Prostate gland (tissue), 2 donors: ENCODE data around the gene HOXD8. TPM values are rescaled to one million over a fixed set of nuclear protein-coding genes. Genes with fewer than 3 reads are reported as not detected.

Experiments used
- DNase-seq: peaks from one replicate; pipeline ENCODE4 v3.0.0-alpha.2; 2019; ENCODE audit warnings: low spot score
- H3K27ac ChIP-seq, 2 donors: fragments of 200-600 bp; sonication (generic); 2 replicates each; pipeline ENCODE4 v1.5.1; 2017 to 2019
- H3K27me3 ChIP-seq: fragments of 200-600 bp; sonication (generic); replicated peaks from 2 replicates; pipeline ENCODE4 v1.5.1; 2019; ENCODE audit not compliant: insufficient read depth
- H3K36me3 ChIP-seq, 2 donors: fragments of 200-600 bp; sonication (generic); 1 replicate in 1 of 2; 2 replicates in 1 of 2; pipeline versions ENCODE4 v1.5.1 to v1.8.1; 2017 to 2019
- H3K4me1 ChIP-seq: fragments of 200-600 bp; sonication (generic); replicated peaks from 2 replicates; pipeline ENCODE4 v1.5.1; 2019
- H3K4me3 ChIP-seq, 2 donors: fragments of 200-600 bp; sonication (generic); 2 replicates each; pipeline ENCODE4 v1.5.1; 2017 to 2019
- H3K9me3 ChIP-seq: fragments of 200-600 bp; sonication (generic); 2 replicates; pipeline ENCODE4 v1.5.1; 2017
- POLR2A ChIP-seq: fragments of 450-650 bp; IDR thresholded peaks from one replicate; pipeline ENCODE4 v1.6.1; 2016; ENCODE audit warnings: antibody characterized with exemption, mild to moderate bottlenecking
- POLR2AphosphoS5 ChIP-seq: sonication (generic); formaldehyde crosslinking; IDR thresholded peaks from one replicate; pipeline ENCODE4 v1.6.1; 2017; ENCODE audit warnings: antibody characterized with exemption
- WGBS: methylation state at CpG from one replicate; pipeline ENCODE4 v1.1.5; 2018; 5-methylcytosine and 5-hydroxymethylcytosine counted together
- intact Hi-C: fragments of 100-400 bp; cut with DNase I; formaldehyde crosslinking; loops from one replicate; pipeline ENCODE4 v1.14.2; 2022
- total RNA-seq, 2 donors: library from RNA; depleted of rRNA; stranded (reverse); fragments of >200 nt; gene quantifications; one replicate each; pipeline ENCODE4 v1.1.0, GENCODE V29; 2016
- TF ChIP-seq, protein P1 (sequence below), 4 experiments: fragments of 200-600 bp in 2 of 4; fragments of 450-650 bp in 2 of 4; sonication (generic) in 2 of 4; IDR thresholded peaks; 1 replicate in 3 of 4; 2 replicates in 1 of 4; pipeline ENCODE4 v1.5.1; 2016 to 2019; ENCODE audit warnings: antibody characterized with exemption in 4 of 4, mild to moderate bottlenecking in 2 of 4, moderate library complexity in 2 of 4

HOXD8 gene
- total RNA-seq, 2 donors from 2014 or later, result 10.4 to 30.8 TPM

DNA sequence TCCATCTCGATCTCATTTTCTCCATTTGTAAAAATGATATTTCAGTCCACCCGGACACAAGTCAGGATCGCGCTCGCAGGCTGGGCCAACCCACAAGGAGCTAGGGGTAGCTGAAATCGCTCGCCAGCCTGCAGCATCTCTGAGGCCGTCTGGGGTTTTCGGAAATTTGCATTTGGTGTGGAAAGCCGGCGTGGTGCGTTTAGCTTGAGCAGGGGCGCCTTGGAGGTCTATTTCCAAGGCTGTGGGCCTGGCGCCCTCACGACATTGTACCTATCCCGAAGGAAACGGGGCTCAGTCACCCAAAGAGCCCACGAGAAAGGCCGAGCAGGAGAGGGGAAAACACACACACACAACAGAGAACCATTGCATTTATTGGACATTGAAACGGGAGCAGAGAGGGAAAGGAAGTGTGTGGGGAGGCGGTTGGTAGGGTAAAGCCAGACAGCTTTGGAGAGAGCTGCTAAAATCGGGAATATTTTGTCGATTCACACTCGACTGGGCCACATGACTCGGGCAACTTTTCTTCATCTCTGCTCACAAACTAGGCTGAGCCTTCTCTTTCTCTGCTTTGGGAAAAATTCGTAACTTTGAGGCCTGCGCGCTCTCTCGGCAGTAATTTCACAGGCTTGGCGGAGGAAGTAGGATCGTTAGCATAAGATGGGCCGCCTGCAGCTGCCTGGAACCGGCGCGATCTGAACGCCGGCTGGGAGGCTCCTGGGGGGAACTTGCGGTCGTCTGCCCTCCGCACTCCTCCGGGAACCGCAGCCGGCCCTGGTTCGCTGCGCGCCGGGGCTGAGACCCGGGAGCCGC is 1.1 kb upstream of the HOXD8 start:
- intact Hi-C loops, result loop anchor here (5.0 to 10.0 kb wide), 2 partner anchors 686 to 1019 kb away; no protein-coding TSS in a partner anchor
- no peak overlapping the region for H3K4me3 ChIP-seq
- no peaks in the 10 kb centered on the region for H3K36me3 ChIP-seq
- H3K27ac ChIP-seq, result peak overlapping the region in 1 of 2 donors; percentile 81
- H3K9me3 ChIP-seq, result no peaks in the 10 kb centered on the region
- DNase-seq, result no peak
- H3K4me1 ChIP-seq, result no peaks in the 10 kb centered on the region
- WGBS, result 38% methylated on average over 49 of the region's 49 CpGs
- no peaks in the 10 kb centered on the region for H3K27me3 ChIP-seq
- TF ChIP-seq, protein P1, sequence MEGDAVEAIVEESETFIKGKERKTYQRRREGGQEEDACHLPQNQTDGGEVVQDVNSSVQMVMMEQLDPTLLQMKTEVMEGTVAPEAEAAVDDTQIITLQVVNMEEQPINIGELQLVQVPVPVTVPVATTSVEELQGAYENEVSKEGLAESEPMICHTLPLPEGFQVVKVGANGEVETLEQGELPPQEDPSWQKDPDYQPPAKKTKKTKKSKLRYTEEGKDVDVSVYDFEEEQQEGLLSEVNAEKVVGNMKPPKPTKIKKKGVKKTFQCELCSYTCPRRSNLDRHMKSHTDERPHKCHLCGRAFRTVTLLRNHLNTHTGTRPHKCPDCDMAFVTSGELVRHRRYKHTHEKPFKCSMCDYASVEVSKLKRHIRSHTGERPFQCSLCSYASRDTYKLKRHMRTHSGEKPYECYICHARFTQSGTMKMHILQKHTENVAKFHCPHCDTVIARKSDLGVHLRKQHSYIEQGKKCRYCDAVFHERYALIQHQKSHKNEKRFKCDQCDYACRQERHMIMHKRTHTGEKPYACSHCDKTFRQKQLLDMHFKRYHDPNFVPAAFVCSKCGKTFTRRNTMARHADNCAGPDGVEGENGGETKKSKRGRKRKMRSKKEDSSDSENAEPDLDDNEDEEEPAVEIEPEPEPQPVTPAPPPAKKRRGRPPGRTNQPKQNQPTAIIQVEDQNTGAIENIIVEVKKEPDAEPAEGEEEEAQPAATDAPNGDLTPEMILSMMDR (IDR thresholded peaks at IDR 0.05), result no peak
- TF ChIP-seq POLR2A (no peak), POLR2AphosphoS5 (no peak)

DNA sequence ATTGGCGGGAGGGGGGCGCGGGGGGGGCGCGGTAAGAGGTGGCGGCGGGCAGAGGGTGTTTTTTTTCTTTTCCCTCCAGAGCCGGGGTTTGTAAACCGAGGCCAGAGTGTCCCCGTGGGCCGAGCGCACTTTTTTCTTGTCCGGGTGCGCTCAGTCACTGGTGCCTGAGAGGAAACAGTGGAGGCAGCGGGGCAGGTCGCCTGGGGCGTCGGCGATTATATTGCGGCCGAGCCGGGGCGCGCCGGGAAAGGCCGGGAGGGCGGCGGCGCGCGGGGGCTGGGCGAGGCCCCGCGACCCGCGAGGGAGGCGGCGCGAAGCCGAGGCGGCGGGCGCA is 275 bp downstream of the HOXD8 start:
- Histone ChIP-seq H3K4me3 (peak overlapping the region; percentile 39 to 52), H3K27ac (peak overlapping the region; percentile 72 to 81), H3K4me1 (no peaks in the 10 kb centered on the region), H3K9me3 (no peaks in the 10 kb centered on the region), H3K36me3 (no peaks in the 10 kb centered on the region), H3K27me3 (no peaks in the 10 kb centered on the region)
- WGBS, result 2% methylated on average over 43 of the region's 43 CpGs
- intact Hi-C loops, result loop anchor here (5.0 to 10.0 kb wide), 2 partner anchors 685 to 1018 kb away; no protein-coding TSS in a partner anchor
- TF ChIP-seq, protein P1 (IDR thresholded peaks at IDR 0.05), result no peak
- no peak for TF ChIP-seq POLR2A
- TF ChIP-seq POLR2AphosphoS5, result no peak
- no peak for DNase-seq

DNA sequence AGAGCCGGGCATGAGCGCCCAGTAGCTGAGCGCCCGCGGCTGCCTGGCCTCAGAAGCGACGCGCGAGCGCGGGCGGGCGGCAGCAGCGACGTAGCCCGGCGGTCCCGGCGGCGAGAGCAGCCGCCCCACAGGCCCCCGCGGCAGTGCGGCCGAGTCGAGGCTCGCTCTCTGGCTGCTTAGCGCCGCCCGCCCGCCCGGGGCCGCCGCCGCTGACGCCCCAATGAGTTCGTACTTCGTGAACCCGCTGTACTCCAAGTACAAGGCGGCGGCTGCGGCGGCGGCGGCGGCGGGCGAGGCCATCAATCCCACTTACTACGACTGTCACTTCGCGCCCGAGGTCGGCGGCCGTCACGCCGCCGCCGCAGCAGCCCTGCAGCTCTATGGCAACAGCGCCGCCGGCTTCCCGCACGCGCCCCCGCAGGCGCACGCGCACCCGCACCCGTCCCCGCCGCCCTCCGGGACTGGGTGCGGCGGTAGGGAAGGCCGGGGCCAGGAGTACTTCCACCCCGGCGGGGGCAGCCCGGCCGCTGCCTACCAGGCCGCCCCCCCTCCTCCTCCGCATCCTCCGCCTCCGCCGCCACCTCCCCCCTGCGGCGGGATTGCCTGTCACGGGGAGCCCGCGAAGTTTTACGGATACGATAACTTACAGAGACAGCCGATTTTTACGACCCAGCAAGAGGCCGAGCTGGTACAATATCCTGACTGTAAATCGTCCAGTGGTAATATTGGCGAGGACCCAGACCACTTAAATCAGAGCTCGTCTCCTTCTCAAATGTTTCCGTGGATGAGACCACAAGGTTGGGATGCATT is 847 bp downstream of the HOXD8 start:
- intact Hi-C loops, result no loop called here
- H3K4me3 ChIP-seq, result peak overlapping the region; percentile 39 to 52
- TF ChIP-seq, protein P1 (IDR thresholded peaks at IDR 0.05), result no peak
- TF ChIP-seq POLR2A (no peak), POLR2AphosphoS5 (no peak)
- H3K9me3 ChIP-seq, result no peaks in the 10 kb centered on the region
- WGBS, result 2% methylated on average over 35 of the region's 100 CpGs
- DNase-seq, result no peak
- H3K27ac ChIP-seq, result peak overlapping the region; percentile 72 to 81
- no peaks in the 10 kb centered on the region for H3K27me3 ChIP-seq
- no peaks in the 10 kb centered on the region for H3K36me3 ChIP-seq
- no peaks in the 10 kb centered on the region for H3K4me1 ChIP-seq

DNA sequence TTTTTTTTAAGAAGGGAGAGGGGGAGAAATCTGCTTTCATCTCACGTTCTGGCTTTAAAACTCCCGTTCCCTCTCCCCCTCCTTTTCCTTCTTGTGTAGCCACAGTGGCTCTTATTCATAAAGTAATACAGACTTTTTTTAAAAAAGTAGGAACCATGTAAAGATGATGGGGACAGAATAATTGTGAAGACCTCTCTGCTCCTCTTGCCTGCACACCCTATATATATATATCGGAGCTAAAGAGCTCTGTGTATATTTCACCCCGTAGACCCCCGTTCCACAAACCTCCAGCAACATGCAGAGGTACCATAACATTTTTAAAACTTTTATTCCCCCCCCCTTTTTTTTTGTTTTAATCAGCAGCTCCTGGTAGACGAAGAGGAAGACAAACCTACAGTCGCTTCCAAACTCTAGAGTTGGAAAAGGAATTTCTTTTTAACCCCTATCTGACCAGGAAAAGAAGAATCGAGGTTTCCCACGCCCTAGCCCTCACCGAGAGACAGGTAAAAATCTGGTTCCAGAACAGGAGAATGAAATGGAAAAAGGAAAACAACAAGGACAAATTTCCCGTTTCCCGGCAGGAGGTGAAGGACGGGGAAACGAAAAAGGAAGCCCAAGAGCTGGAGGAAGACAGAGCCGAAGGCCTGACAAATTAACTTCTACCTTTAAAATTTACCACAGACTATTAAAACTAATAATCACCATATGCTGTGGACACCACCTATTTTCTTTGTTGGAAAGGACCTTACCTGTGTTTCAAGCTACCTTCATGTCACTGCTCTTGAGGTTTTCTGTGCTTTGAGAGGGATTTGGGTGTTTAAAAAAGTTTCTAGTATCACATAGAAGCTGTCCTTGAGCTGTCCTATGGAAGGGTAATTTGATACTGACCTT is 1.7 kb downstream of the HOXD8 start:
- H3K4me3 ChIP-seq, result peak overlapping the region; percentile 39 to 52
- H3K27ac ChIP-seq, result peak overlapping the region; percentile 72 to 81
- no peaks in the 10 kb centered on the region for H3K36me3 ChIP-seq
- TF ChIP-seq POLR2A, result no peak
- TF ChIP-seq, protein P1 (IDR thresholded peaks at IDR 0.05), result no peak
- TF ChIP-seq POLR2AphosphoS5, result no peak
- H3K27me3 ChIP-seq, result no peaks in the 10 kb centered on the region
- 49% methylated on average over 15 of the region's 15 CpGs for WGBS
- H3K4me1 ChIP-seq, result no peaks in the 10 kb centered on the region
- no peak for DNase-seq
- H3K9me3 ChIP-seq, result no peaks in the 10 kb centered on the region
- intact Hi-C loops, result no loop called here
